ENCODE measurements around the gene PCDH9. TPM values are rescaled to one million over a fixed set of nuclear protein-coding genes. Genes with fewer than 3 reads are reported as not detected.

Gene PCDH9
- total RNA-seq, 1 experiment from 2014 or later: 4.2 TPM

GRCh38 chr13:66995203-66995611, 234.9 kb downstream of the PCDH9 start:
- H3K36me3 ChIP-seq (ENCODE audit: control insufficient read depth, insufficient read depth, low read length): no peaks in the 10 kb centered on the region
- no TSS peak for BruUV-seq (replicated peaks)
- H3K4me1 ChIP-seq (ENCODE audit: control insufficient read depth, insufficient read depth, low read length): peaks cover 5% of the 10 kb centered on the region; the same call in 1 of the 2 replicates
- H3K27me3 ChIP-seq (ENCODE audit: control insufficient read depth, insufficient read depth, low read length): no peaks in the 10 kb centered on the region
- DNase-seq (ENCODE audit: low read depth, low spot score) (no peak), ATAC-seq (no peak)
- TF ChIP-seq CTCF (IDR thresholded peaks at IDR 0.05) (no peak), TCF7L2 (IDR thresholded peaks at IDR 0.05; ENCODE audit: low read depth, low read length) (no peak), REST (IDR thresholded peaks at IDR 0.05; ENCODE audit: insufficient read depth in 1 of 2, low read depth in 2 of 2, low read length in 1 of 2) (no peak), POLR2AphosphoS5 (IDR thresholded peaks at IDR 0.05; ENCODE audit: low read depth, low read length) (no peak), SIN3A (IDR thresholded peaks at IDR 0.05; ENCODE audit: borderline replicate concordance, insufficient read depth, low read depth, low read length) (no peak)
- CTCF ChIA-PET: no interaction called here
- no peaks in the 10 kb centered on the region for H3K9me3 ChIP-seq (ENCODE audit: control insufficient read depth, insufficient read depth, low read depth, low read length)
- H3K4me3 ChIP-seq (ENCODE audit: low read depth in 2 of 2, low read length in 2 of 2): no peak overlapping the region
- H3K27ac ChIP-seq (ENCODE audit: low read length): no peak overlapping the region
- intact Hi-C loops (cut with micrococcal nuclease; ENCODE audit: unreplicated experiment) (loop anchor here (10.0 kb wide), 1 partner anchor 230 kb away; no protein-coding TSS in a partner anchor), in situ Hi-C loops (cut with HindIII; ENCODE audit: low pct_unique_long_range_greater_than_20kb, low sequenced_read_pairs) (no loop called here)
- POLR2A ChIA-PET: no interaction called here

- H3K4me3 ChIP-seq (ENCODE audit: low read depth in 2 of 2, low read length in 2 of 2): peak overlapping the region; percentile 38 to 74; a peak in 3 of 4 replicates
- no TSS peak for BruUV-seq (replicated peaks)
- ChIA-PET CTCF (interaction anchor here (1.3 kb wide), 1 partner anchor 305 kb away, joined by 3 read pairs; no protein-coding TSS in a partner anchor), POLR2A (no interaction called here)
- H3K27me3 ChIP-seq (ENCODE audit: control insufficient read depth, insufficient read depth, low read length): no peaks in the 10 kb centered on the region
- in situ Hi-C loops (cut with HindIII; ENCODE audit: low pct_unique_long_range_greater_than_20kb, low sequenced_read_pairs) (no loop called here), intact Hi-C loops (cut with micrococcal nuclease; ENCODE audit: unreplicated experiment) (loop anchor here (10.0 kb wide), 1 partner anchor 230 kb away; no protein-coding TSS in a partner anchor)
- peak; percentile 70 for ATAC-seq
- no peaks in the 10 kb centered on the region for H3K36me3 ChIP-seq (ENCODE audit: control insufficient read depth, insufficient read depth, low read length)
- peaks cover 5% of the 10 kb centered on the region; the same call in 1 of the 2 replicates for H3K4me1 ChIP-seq (ENCODE audit: control insufficient read depth, insufficient read depth, low read length)
- TF ChIP-seq CTCF (IDR thresholded peaks at IDR 0.05) (peak; percentile 42), SIN3A (IDR thresholded peaks at IDR 0.05; ENCODE audit: borderline replicate concordance, insufficient read depth, low read depth, low read length) (no peak), POLR2AphosphoS5 (IDR thresholded peaks at IDR 0.05; ENCODE audit: low read depth, low read length) (no peak)
- no peak overlapping the region; the same call in 1 of the 2 replicates for H3K27ac ChIP-seq (ENCODE audit: low read length)
- no peak for DNase-seq (ENCODE audit: low read depth, low spot score)
- H3K9me3 ChIP-seq (ENCODE audit: control insufficient read depth, insufficient read depth, low read depth, low read length): no peaks in the 10 kb centered on the region
These were observed 235.5 kb downstream of the PCDH9 start for GRCh38 chr13:66994517-66995202.
